G401.6 (cell line): Measurements from ENCODE around the gene LPO.

Experiments used
- FAIRE-seq: peaks from 2 replicates; lab custom pipeline; 2012; peaks lifted over from hg19 to GRCh38; lab: Jason Lieb, UNC

LPO gene

DNA sequence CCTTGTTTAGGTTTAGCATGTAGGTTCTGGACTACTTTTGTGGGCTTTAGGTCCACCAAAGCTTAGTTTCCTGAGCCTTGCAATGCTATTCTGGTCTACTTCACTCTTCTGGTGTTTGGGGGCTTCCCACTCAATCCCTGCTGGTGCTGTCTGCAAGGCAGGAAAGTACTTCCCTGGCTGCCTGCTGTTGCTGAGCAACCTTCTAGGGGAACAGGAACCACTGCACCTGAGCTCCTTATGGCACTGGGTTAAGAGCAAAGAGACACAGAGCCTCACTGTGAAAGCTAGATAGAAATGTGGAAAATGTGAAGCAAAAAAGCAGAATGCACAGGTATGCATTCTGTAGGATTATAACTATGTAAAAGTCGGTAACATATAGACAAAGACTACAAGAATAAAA lies 25.4 kb downstream of the LPO start:
- no peak for FAIRE-seq

GRCh38 chr17:58264407-58265103 lies 26.2 kb downstream of the LPO start:
- no peak for FAIRE-seq

DNA sequence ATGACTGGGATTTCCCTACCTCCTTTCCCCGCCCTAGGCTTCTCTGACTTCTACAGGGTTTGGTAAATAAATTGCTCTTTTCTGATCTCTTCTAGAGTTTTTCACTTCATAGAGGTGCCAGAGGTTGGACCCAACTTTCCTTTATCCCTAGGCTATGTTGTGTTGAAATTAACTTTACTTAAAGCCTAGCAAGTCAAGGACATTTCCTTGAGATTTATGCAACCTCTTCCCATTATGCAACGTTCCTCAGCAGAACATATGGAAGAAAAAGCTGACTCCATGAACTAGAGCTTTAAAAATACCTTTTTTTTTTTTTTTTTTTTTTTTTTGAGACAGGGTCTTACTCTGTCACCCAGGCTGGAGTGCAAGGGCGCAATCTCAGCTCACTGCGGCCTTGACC lies 26.9 kb downstream of the LPO start:
- FAIRE-seq = no peak

- FAIRE-seq = no peak
These were observed 27.8 kb downstream of the LPO start for GRCh38 chr17:58265902-58266875.

DNA sequence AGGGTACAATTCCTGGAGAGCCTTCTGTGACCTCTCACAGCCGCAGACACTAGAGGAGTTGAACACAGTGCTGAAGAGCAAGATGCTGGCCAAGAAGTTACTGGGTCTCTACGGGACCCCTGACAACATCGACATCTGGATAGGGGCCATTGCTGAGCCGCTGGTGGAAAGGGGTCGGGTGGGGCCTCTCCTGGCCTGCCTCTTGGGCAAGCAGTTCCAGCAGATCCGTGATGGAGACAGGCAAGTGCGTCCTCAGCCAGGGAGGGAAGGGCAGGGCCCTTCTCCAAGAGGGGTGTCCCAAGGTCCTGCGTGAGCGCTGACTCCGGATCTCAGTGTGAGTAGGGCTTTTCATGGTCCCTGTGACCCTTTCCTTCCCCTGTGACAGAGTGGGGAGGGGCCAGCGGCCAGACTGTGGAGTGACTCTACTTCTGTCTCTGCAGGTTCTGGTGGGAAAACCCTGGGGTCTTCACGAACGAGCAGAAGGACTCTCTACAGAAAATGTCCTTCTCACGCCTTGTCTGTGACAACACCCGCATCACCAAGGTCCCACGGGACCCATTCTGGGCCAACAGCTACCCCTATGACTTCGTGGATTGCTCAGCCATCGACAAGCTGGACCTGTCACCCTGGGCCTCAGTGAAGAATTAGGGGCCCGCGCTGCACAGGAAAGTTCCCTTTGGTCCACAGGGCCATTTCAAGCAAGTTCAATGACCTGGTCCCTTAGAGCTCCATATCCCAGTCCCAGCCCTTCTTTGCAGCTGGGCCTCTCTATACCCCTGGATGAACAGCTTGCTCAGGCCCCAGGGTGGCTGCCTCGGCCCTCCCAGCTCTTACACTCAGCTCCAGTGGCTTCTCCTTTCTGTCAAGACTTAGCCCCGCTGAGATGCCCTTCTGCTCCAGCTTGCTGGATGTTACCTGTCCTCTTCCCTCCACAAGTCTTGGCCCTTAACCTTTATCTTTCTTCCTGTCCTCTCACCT lies 29.3 kb downstream of the LPO start:
- no peak for FAIRE-seq

GRCh38 chr17:58268326-58268725 lies 29.9 kb downstream of the LPO start:
- no peak for FAIRE-seq

GRCh38 chr17:58268774-58269556 lies 30.6 kb downstream of the LPO start:
- FAIRE-seq = no peak

- FAIRE-seq = no peak
These were observed 31.3 kb downstream of the LPO start for GRCh38 chr17:58269557-58270291.

DNA sequence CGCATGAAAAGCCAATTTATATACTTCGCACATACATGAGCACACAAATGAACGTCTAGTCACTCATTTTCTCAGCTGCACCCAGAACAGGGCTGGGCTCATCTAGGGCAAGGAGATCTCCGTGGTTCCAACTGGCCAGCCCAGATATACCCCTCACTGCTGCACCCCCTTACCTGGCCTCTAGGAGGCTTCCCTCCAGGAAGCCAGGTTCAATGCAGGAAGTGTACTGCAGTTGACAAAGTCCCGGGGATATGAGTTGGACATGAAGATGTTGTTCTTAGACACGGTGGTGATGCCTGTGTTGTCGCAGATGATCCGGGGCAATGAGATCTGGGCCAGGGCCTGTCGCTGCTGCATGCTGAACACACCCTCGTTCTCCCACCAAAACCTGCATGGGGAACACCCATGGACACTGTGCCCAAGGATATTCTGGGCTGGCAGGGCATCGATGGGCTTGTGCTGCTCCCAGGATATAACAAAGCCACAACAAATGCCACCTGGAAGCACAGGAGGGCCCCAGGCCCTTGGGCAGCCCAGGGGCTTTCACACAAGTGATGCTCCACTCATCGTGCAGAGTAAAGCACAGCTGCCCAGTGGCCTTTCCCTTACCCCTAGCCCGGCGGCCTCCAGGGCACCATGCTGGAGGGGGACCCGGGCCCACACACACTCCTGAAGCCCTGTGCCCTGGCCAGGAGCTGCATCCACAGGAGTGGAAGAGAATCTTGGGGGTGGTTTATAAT lies 32.3 kb downstream of the LPO start:
- no peak for FAIRE-seq

DNA sequence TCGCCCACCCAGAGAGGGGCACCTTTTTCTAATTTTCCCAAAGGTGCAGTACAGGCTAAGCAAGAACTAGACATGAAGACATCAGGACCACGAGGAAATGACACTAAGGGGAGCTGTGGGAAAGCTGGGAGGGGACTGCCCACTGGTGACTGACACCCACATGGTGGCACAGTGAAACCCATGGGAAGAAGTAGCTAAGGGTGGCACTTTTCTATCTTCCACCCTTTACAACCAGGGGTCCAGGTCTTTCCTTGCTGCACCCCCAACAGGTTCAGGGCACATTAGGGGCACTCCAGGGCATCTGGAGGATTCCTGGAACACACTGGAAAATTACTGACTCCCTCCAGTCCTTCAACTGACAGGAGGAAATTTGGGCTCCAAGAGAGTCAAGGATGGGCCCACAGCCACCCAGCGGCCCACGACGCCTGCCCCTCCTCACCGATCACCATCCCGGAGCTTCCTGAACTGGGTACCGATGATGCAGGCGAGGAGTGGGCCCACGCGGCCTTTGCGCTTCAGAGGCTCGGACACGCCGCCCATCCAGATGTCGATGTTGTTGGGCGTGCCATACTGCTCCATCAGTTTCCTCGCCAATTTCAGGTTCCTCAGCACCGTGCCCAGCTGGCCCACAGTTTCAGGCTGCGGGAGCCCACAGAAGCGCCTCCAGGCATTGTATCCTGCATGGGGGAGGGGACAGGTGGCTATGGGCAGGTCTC lies 33.0 kb downstream of the LPO start:
- FAIRE-seq = no peak

GRCh38 chr17:58272367-58273280 lies 34.2 kb downstream of the LPO start:
- no peak for FAIRE-seq

- no peak for FAIRE-seq
These were observed 35.2 kb downstream of the LPO start for GRCh38 chr17:58273453-58274104.

GRCh38 chr17:58275417-58275816 lies 37.0 kb downstream of the LPO start:
- no peak for FAIRE-seq

GRCh38 chr17:58276423-58276822 lies 38.0 kb downstream of the LPO start:
- FAIRE-seq = no peak

- no peak for FAIRE-seq
These were observed 38.9 kb downstream of the LPO start for GRCh38 chr17:58277107-58277801.

DNA sequence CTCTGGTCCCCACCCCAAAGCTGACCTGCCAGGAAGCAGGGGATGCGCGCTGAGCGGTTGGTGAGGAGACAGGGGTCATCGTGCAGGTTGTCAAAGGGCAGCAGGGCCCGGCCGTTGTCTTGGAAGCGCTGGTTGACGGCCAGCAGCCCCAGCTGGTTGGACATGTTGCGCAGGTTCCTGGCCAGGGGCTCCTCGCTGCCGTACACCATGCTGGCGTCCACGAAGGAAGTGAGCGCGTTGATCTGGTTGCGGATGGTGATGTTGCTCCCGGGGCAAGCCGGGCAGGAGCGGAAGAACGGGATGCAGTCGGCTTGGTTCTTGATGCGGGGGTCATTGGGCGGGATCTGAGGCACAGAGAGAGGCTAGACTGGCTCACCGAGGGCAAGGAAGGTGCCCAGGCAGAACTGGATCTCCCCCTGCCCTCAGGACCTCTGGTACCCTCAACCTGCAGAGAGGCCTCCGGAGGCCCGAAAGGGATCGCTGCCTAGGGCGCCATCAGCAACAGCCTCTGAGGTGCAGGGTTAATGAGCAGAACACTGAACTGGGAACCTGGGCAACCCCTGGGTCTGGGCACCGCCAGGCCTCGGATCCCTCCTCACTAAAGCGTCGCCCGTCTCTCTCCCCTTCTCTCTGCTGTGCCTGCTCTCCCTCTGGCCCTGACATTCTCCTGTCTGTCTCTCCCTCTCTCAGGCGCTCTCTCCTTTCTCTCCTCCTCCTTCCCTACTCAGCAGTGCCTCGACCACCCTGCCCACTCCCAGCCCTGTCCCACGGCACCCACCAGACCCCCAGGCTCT lies 39.6 kb downstream of the LPO start:
- no peak for FAIRE-seq
